ENCODE data around the gene LINC00632.

Gene LINC00632

DNA sequence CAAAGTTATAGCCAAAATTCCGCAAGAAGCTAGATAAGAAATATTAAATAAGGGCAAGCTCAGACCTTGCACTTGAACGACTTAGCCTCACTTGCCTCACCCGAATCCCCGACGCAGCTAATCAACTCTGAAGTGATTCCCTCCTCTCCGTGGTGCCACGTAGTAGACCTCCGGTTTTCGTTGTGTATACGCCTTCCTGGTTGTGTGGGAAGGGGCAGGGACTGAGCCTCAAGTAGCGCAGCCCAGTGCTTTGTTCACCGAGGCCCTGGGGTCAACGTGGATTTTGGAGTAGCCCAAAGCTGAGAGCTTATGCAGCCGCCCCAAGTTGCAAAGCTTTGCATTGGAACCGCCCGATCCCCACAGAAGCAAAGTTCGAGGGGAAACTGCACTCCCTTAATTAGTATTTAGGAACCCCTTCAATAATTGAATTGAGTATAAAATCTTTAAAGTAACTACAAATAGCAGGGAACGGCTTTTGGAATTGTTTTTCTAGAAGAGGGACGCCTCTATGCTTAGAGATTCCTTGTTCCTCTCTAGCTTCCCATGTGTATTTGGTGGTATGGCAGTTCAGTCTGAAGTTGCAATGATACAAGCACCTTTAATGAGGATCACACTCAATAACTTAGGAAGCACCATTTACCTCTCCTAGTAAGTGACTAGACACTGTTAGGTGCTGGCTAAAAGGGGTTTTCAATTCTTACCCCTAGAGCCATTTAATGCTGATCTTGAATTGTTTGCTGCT lies 55.7 kb downstream of the LINC00632 start:
- DNase-seq (ENCODE audit: low spot score): no peak

DNA sequence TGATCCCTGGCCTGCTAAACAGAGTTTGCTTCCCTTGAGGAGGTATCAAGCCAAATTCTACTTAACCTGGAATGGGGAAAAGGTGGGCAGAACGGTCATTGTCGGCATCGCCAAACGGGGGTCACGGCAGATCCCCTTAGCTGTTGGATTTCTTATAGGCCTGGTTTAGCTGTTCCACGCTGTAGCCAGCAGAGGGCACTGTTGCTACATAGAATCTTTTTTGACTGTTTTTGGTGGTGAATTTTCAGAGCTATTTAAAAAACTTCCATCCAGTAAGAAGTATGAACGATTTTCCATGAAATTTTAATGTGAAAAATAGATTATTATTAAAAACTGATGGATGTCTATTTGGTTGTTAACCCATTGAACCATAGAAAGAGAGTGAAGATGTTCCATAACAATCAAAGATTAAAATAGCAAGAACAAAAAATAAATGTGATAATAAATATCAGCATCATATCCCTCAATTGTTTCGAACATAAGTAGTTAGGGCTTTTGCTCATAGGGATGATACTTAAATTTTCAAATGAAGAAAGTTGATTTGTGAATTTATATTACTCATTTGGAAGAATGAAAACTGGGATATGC lies 56.6 kb downstream of the LINC00632 start:
- DNase-seq (ENCODE audit: low spot score): peak; percentile 18

DNA sequence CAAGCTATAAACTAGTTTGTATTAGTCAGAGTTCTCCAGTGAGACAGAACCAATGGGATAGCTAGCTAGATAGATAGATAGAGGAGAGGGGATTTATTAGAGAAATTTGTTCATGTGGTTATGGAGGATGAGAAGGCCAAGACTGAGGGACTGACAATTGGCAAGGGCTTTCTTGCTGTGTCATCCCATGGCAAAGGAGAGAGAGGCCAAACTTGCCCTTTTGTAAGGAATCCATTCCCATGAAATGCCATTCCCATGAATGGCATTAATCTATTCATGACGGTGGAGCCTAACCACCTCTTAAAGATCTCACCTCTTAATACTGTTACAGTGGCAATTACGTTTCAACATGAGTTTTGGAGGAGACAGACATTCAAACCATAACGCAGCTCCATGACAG lies 58.1 kb downstream of the LINC00632 start:
- DNase-seq (ENCODE audit: low spot score): no peak

DNA sequence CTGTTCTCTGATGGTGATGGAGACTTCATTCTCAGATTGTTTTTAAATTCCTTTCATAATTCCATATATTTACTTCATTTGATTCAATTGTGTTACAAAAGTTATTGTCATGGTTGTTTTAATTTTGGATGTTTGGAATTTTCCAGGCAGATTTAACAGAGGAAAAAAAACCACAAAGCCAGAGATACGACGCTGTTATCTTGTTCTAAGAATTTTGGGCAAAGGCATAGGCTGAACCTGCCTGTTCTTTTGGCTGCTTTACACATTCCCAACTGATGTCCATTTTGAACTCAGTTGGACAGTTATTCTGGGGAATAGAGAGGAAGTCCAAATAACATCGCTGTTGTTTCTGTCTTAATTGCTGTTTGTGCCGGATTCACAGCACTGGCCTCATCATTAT lies 65.7 kb downstream of the LINC00632 start:
- DNase-seq (ENCODE audit: low spot score): no peak

DNA sequence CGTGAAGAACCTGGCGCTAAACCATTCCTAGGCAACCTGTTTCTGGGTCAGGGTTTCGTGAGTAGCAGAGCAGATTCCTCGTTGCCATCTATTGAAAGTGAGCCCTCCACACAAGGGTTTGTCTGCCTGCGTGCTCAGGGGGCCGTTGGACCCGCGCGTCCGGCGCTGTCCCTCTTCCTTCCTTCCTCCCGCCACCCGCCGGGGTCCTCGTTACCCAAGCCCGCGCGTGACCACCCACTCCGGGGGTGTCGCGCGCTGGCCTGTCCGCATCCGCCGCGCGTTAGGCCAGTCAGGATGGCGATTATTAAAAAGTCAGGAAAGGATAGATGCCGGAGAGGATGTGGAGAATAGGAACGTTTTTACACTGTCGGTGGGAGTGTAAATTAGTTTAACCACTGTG lies 66.8 kb downstream of the LINC00632 start:
- DNase-seq (ENCODE audit: low spot score): no peak

DNA sequence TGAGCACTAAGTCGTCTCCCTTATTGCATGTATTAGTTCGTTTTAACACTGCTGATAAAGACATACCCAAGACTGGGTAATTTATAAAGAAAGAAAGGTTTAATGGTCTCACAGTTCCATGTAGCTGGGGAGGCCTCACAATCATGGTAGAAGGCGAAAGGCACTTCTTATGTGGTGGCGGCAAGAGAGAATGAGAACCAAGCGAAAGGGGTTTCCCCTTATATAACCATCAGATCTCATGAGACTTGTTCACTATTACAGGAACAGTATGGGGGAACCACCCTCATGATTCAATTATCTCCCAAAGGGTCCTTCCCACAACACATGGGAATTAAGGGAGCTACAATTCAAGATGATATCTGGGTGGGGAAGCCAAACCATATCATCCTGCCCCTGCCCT lies 85.1 kb downstream of the LINC00632 start:
- DNase-seq (ENCODE audit: low spot score): no peak

DNA sequence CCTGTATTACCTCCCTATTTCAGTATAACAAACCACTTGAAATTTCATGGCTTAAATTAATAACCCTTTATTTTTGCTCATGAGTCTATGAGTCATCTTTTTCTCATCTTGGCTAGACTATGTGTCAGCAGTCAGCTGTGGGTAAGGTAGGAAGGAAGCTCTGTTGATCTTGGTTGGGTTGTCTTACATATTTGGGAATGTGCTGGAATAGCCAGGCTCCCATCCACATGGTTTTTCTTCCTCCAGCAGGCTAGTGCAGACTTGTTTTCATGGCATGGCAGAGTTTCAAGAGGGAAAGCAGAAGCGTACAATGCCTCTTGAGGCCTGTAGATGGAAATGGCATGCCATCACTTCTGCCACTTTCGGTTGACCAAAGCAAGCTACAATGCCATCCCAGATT lies 89.7 kb downstream of the LINC00632 start:
- no peak for DNase-seq (ENCODE audit: low spot score)

DNA sequence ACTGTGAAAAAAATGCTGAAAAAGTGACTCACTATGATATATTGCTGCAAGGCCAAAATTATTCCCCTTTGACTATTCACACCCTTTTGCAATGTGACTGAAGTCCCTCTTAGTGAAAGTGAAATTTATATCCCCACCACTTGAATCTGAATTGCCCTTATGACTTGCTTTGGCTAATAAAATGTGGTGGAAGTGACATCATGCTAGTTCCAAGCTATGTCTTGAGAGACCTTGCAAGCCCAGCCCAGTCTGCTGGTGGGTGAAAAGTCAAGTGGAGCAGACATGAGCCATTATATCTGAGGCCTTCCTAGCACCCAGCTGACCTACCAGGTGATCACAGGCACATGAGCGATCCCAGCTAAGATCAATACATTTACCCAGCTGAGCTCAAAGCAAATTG lies 94.7 kb downstream of the LINC00632 start:
- no peak for DNase-seq (ENCODE audit: low spot score)

DNA sequence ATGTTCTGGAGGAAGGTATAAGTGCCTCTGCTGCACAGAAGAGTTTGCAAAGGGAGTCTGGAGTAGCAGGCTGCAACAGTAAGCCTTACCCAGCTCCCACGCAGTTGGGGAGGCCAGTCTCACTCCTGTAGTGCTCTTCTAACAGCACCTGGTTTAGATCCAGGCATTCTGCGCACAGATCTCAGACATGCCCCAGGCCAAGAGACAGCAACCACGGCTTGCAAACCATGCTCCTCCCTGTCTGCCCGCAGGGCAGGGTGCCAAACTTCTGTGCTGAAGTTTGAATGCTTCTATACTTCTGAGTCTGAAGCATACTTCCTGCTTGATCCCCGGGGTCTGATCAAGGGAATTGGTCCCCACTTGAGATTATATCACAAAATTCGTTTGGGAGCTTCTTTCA lies 106.3 kb downstream of the LINC00632 start:
- DNase-seq (ENCODE audit: low spot score): no peak

DNA sequence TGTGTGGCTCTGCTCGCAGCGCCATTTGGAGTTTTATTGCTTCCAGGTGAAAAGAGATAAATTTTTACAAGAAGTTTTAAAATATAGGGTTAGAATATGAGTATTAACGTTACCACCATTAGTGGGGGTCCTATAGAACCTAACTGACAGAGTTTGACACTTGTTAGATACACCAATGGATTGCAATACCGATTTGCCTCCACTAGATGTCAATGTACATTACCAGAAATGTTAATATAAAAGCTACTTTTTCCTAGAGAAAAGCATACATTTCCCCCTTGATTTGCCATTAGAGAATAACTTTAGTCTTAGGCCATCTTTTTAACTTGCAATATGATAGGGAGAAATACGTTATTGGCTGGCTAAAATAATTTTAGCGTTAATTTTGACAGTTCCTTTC lies 108.4 kb downstream of the LINC00632 start:
- DNase-seq (ENCODE audit: low spot score): no peak

DNA sequence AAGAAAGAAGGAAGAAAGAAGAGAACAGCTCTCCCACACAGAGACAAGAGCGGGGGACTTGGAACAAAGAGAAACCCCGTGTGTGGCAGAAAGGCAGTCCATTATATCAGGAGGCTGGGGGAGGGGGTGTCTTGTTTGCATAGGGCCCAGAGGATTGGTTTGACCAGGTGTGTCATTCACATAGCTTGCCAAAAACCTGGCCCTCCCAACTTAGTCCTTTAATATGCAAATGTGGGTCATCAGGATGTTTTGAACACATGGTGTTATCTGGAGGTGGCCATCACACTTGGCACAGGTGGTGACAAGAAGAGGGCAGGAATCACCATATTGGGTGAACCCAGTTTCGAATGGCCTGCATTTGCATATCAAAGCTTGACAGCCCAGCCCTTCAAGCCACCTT lies 111.7 kb downstream of the LINC00632 start:
- DNase-seq (ENCODE audit: low spot score): no peak

DNA sequence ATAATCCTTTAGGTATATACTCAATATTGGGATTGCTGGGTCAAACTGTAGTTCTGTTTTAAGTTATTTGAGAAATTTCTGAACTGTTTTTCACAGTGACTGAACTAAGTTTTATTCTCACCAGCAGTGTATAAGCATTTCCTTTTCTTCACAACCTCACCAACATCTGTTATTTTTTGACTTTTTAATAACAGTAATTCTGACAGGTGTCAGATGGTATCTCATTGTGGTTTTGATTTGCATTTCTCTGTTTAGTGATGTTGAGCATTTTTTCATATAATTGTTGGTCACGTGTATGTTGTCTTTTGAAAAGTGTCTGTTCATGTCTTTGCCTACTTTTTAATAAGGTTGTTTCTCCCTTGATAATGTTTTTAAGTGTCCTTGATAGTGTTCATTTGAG lies 112.6 kb downstream of the LINC00632 start:
- no peak for DNase-seq (ENCODE audit: low spot score)

DNA sequence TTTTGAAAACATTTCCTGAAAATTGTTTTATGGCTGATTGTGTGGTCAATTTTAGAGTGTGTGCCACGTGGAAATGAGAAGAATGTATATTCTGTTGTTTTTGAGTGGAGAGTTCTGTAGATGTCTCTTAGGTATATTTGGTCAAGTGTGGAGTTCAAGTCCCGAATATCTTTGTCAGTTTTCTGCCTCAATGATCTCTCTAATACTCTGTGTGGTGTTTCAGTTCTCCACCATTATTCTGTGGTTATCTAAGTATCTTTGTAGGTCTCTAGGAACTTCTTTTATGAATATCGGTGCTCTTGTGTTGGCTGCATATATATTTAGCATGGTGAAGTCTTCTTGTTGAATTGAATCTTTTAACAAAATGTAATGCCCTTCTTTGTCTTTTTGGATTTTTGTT lies 113.3 kb downstream of the LINC00632 start:
- no peak for DNase-seq (ENCODE audit: low spot score)

DNA sequence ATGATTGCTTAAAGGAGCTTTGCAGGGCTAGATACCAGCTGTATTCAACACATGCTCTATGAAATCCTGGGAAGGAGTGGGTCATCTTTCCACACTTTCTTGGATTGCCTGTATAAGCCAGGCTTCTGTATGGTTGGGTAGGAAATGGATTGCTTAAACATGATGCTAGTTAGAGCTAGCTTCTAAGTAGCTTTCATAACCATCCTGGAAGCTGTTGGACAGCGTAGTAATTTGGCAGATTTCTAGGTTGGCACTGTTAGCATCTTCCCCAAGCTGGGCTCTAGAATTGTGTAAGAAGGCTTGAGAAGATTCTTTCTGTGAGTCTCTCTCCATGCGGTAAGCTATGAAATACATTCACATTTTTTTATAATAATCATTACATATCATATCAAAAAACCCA lies 127.3 kb downstream of the LINC00632 start:
- DNase-seq (ENCODE audit: low spot score): no peak

All from hematopoietic multipotent progenitor cell treated with erythropoietin and hydrocortisone succinate and interleukin-3 and kit ligand, for 15 days (in vitro differentiated cells).